Measurements from ENCODE around the gene PCSK5. TPM values are rescaled to one million over a fixed set of nuclear protein-coding genes. Genes with fewer than 3 reads are reported as not detected.

PCSK5 gene
- total and polyA plus RNA-seq, 8 donors, result 0.99 to 10.3 (median 4.4) TPM

- Histone ChIP-seq H3K36me3 (no peaks in the 10 kb centered on the region), H3K27me3 (no peaks in the 10 kb centered on the region), H3K4me1 (no peaks in the 10 kb centered on the region), H3K4me3 (no peak overlapping the region), H3K9me3 (no peaks in the 10 kb centered on the region), H3K27ac (no peak overlapping the region)
- no peak for ATAC-seq
- no peak for TF ChIP-seq CTCF (IDR thresholded peaks at IDR 0.05)
- DNase-seq, result no peak
- intact Hi-C loops (cut with DNase I), result no loop called here
- WGBS, 2 donors, result 84 to 95% methylated on average over 1 of the region's 1 CpG
- no peak for FAIRE-seq
Measured at GRCh38 chr9:76086539-76086938, 196.1 kb downstream of the PCSK5 start.

- Histone ChIP-seq H3K4me1 (no peaks in the 10 kb centered on the region), H3K9me3 (no peaks in the 10 kb centered on the region), H3K27ac (no peak overlapping the region), H3K36me3 (no peaks in the 10 kb centered on the region), H3K27me3 (no peaks in the 10 kb centered on the region), H3K4me3 (no peak overlapping the region)
- FAIRE-seq (no peak), DNase-seq (no peak), ATAC-seq (no peak)
- intact Hi-C loops (cut with DNase I), result no loop called here
- 81 to 95% methylated on average over 1 of the region's 1 CpG for WGBS, 2 donors
- no peak for TF ChIP-seq CTCF (IDR thresholded peaks at IDR 0.05)
Measured at GRCh38 chr9:76087976-76088375, 197.5 kb downstream of the PCSK5 start.

GRCh38 chr9:76090330-76090729 lies 199.9 kb downstream of the PCSK5 start:
- DNase-seq (no peak), FAIRE-seq (no peak), ATAC-seq (no peak)
- no peaks in the 10 kb centered on the region for H3K27me3 ChIP-seq
- no peaks in the 10 kb centered on the region for H3K9me3 ChIP-seq
- TF ChIP-seq CTCF (IDR thresholded peaks at IDR 0.05), result no peak
- WGBS, 2 donors, result 80 to 91% methylated on average over 6 of the region's 6 CpGs
- intact Hi-C loops (cut with DNase I), result no loop called here
- no peak overlapping the region for H3K4me3 ChIP-seq
- H3K36me3 ChIP-seq, result no peaks in the 10 kb centered on the region
- H3K27ac ChIP-seq, result no peak overlapping the region
- no peaks in the 10 kb centered on the region for H3K4me1 ChIP-seq

GRCh38 chr9:76090909-76091308 lies 200.4 kb downstream of the PCSK5 start:
- Histone ChIP-seq H3K36me3 (no peaks in the 10 kb centered on the region), H3K4me3 (no peak overlapping the region), H3K9me3 (no peaks in the 10 kb centered on the region), H3K27me3 (no peaks in the 10 kb centered on the region), H3K4me1 (no peaks in the 10 kb centered on the region), H3K27ac (no peak overlapping the region)
- no peak for TF ChIP-seq CTCF (IDR thresholded peaks at IDR 0.05)
- intact Hi-C loops (cut with DNase I), result no loop called here
- FAIRE-seq (no peak), ATAC-seq (no peak), DNase-seq (no peak)
- 89 to 97% methylated on average over 10 of the region's 10 CpGs for WGBS, 2 donors

GRCh38 chr9:76092572-76092971 lies 202.1 kb downstream of the PCSK5 start:
- FAIRE-seq (no peak), DNase-seq (no peak), ATAC-seq (no peak)
- H3K4me3 ChIP-seq, result no peak overlapping the region
- H3K27me3 ChIP-seq, result no peaks in the 10 kb centered on the region
- intact Hi-C loops (cut with DNase I), result no loop called here
- no peak for TF ChIP-seq CTCF (IDR thresholded peaks at IDR 0.05)
- H3K27ac ChIP-seq, result no peak overlapping the region
- no peaks in the 10 kb centered on the region for H3K4me1 ChIP-seq
- H3K36me3 ChIP-seq, result no peaks in the 10 kb centered on the region
- WGBS, 2 donors, result 51 to 62% methylated on average over 4 of the region's 4 CpGs
- no peaks in the 10 kb centered on the region for H3K9me3 ChIP-seq

Data from pancreas (tissue), 10 donors.